HG02763 (cell line): ENCODE measurements around the gene CHTOP.
"Not testable (repeated sequence)": the region's sequence is repeated elsewhere in the genome, so short reads cannot be mapped to it uniquely, and the experiment has no call there.

Experiments used
- ATAC-seq: cut with Tn5 transposase; IDR thresholded peaks from one replicate; pipeline ENCODE4 v1.9.1; 2021; ENCODE audit warnings: mild to moderate bottlenecking, moderate library complexity; ENCODE audit not compliant: unreplicated experiment

The CHTOP gene

GRCh38 chr1:153631047-153632022 is 2.5 kb upstream of the CHTOP start:
- ATAC-seq, result no peak

GRCh38 chr1:153633161-153633753 is 609 bp upstream of the CHTOP start:
- ATAC-seq, result no peak

DNA sequence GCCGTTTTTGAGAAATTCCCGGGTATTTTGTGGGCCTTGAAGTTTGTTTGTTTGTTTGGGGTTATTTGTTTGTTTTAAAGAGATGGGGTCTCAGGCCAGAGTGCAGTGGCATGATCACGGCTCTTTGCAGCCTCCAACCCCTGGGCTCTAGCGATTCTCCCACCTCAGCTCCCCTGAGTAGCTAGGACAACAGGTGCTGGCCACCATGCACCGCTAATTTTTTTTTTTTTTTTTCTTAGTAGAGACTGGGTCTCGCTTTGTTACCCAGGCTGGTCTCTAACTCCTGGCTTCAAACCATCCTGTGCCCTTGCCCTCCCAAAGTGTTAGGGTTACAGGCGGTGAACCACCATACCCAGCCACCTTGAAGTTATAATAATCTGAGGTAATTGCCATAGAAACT is 2.0 kb downstream of the CHTOP start:
- ATAC-seq, result no peak

DNA sequence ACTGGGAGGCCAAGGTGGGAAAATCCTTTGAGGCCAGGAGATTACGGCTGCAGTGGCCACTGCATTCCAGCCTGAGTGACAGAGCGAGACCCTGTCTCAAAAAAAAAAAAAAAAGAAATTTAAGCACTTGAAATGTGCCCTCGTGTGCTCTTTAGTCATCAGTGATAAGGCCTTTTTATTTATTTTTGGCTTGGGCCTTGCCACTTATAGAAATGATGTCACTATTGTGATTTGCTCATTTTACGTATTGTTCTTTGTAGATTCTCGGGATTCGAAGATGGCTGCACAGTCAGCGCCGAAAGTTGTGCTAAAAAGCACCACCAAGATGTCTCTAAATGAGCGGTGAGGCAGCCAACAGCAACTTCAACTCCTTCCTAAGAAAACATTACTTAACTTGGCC is 2.4 kb downstream of the CHTOP start:
- ATAC-seq, result no peak

- no peak for ATAC-seq
Observed at GRCh38 chr1:153638261-153638660, 4.4 kb downstream of the CHTOP start.

DNA sequence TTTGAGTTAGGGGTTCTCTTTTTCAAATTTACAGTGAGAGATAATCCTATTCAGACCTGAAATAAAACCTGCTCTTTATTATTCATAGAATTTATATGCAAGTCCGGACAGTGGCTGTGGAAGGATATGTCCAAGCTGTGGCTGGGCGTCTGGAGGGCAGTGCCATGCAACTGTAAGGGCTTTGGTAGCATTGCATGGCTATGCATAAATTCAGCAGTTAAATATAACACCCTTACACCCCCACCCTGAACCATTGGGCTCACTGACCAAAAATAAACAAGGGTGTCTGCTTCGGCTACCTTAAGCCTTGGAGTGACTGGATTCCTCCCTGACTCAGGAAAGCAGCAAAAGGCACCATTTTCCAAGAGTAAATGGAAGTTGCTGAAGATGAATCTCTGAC is 5.4 kb downstream of the CHTOP start:
- ATAC-seq, result no peak

DNA sequence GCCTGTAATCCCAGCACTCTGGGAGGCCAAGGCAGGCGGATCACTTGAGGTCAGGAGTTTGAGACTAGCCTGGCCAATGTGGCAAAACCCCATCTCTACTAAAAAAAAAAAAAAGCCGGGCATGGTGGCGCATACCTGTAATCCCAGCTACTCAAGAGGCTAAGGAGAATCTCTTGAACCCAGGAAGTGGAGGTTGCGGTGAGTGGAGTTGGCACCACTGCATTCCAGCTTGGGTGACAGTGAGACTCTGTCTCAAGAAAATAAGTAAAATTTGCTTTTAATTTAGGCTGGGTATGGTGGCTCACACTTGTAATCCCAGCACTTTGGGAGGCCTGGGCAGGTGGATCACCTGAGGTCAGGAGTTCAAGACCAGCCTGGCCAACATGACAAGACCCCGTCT is 6.3 kb downstream of the CHTOP start:
- ATAC-seq, result not testable (repeated sequence)

DNA sequence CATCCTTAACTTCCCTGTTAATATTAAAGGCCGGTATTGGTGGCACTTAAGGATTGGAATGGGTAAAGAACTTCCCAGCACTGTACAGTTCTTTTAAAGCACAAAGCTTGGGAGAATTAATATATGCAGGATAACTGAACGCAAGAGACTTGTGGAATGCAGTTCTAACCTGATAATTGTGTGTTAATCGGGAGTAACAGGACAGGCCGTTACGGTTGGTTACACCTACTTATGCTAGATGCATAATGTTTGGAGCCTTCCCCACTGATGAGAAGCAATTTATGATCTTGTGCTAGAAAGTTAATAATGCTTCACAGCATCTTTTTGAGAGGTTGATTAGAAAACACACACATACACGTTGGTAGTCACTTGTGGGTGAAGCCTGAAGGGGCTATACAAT is 7.0 kb downstream of the CHTOP start:
- ATAC-seq, result no peak

GRCh38 chr1:153642161-153642560 is 8.3 kb downstream of the CHTOP start:
- no peak for ATAC-seq

DNA sequence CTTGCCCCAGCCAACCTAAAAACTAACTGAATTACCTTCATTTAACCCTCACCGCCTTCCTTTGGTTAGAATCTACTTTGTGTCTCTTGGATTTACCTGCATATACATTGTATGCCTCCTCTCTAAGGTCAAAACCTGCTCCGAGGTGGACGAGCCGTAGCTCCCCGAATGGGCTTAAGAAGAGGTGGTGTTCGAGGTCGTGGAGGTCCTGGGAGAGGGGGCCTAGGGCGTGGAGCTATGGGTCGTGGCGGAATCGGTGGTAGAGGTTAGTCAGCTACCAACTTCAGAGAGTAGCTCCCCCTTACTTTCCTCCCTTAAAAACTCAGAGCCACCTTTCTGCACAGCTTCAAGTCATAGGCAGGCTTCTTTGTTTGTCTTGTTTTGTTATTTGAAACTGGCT is 9.2 kb downstream of the CHTOP start:
- ATAC-seq, result no peak

DNA sequence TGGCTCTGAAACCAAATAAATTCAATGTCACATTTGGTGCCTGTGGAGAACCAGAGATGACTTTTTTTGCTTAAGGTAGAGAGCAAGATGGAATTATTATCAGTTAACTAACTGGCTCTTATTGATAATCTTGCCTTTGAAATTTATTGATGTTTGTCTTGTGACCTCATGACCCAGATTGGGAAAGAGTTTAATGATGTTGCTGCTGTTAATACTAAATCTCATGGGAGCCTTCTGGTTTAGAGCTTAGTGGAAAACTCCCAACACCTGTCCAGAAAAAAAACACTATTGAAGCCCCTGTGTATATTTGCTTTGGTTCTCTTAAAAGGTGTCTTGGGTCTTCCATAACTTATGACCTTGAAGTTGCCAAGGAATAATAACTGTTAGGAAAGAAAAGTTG is 9.9 kb downstream of the CHTOP start:
- ATAC-seq, result no peak

GRCh38 chr1:153646672-153647345 is 12.9 kb downstream of the CHTOP start:
- no peak for ATAC-seq

GRCh38 chr1:153647346-153647714 is 13.5 kb downstream of the CHTOP start:
- no peak for ATAC-seq

GRCh38 chr1:153648000-153648643 is 14.3 kb downstream of the CHTOP start:
- ATAC-seq, result no peak

DNA sequence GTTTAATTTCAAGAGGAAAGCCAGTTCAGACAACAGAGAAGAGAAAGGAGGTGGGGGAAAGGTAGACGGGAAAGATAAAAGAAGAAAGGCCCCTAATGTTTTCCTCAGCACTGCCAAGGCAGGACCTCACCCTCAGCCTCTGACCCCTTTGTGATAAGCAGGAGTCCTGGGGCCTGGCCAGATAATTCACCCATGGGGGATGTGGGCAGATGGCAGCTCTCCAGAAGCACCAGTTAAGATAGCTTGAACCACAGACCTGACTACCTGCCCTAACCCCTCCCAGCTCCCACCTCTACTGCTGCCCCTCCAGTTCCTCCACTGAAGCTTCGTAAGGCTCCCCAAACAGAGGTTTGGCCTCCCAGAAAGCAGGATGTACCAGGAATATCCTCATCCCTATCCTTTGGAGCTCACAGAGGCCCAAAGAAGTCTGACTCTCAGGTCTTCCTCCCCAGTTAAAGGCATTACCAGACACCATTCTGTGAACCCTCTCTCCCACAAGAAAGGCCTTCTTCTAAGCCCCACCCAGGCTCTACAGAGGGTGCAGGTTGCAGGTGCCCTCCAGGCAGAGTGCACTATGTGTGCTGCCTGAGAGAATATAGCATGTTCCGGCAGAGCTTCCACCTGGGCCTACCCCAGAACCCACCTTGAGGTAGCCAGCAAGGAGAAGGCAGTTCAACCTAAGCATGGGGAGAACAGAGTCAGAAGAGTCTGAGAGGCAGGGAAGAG is 15.4 kb downstream of the CHTOP start:
- ATAC-seq, result no peak

DNA sequence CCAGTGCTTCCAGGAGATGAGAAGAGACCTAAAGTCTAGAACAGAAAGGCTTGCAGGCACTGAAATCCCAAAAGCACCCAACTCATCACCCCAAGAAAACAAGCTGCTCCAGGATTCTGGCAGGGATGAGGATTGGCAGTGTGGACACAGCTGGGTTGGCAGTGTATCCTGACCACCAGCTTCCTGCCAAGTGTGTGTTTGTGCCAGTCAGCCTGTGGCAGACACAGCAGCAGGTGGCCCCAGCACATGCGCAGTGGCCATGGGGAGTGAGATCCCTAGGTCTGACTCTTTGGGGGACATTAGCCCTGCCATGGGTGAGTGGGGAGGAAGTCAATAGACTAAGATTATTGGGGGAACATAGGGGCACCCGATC is 16.0 kb downstream of the CHTOP start:
- no peak for ATAC-seq

DNA sequence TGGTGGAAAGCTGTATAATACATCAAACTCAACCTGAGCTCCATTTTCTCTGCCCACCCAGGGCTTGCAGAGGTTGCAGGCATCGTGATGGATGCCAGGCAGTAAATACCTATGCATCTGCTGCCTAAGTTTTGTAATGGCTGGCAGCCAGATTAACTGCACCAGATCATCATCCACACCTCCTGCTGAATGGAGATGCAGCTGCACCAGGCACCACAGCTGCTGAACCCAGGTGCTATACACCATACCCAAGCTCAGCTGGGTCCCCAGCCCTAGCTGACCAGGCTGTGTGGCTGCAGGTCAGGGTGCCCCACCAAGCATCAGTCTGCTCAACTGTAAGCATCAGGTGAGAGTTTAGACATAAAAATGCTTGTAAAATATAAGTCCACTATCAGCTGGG is 17.9 kb downstream of the CHTOP start:
- ATAC-seq, result no peak

GRCh38 chr1:153652805-153653500 is 19.1 kb downstream of the CHTOP start:
- no peak for ATAC-seq

DNA sequence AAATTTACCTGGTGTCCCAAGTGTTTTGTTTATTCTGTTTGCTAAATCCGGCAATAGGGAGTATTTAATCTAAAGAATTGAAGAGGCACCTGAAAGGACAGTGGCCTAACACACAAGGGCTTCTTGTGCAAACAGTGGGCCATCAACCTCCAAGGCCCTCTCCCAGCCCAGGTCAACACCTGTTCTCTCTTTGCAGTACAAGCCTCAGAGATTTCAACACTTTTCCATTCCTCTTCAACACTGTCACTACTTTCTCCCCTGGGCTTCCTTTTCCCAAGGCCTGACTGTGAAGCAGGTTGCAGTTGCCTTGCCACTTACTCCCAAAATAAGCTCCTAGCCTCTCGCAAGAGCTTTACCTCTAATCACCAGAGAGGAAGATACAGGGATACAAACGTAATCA is 21.5 kb downstream of the CHTOP start:
- no peak for ATAC-seq
